ENCODE data around the gene SH3BP5L.
"Not testable (repeated sequence)": the region's sequence is repeated elsewhere in the genome, so short reads cannot be mapped to it uniquely, and the experiment has no call there.

SH3BP5L gene

GRCh38 chr1:248807067-248807737 lies 18.5 kb downstream of the SH3BP5L start:
- peak; percentile 64 for DNase-seq

- no peak for DNase-seq
These were observed 19.8 kb downstream of the SH3BP5L start for GRCh38 chr1:248805876-248806275.

- DNase-seq: no peak
These were observed 20.7 kb downstream of the SH3BP5L start for GRCh38 chr1:248804771-248805681.

GRCh38 chr1:248803501-248803900 lies 22.2 kb downstream of the SH3BP5L start:
- not testable (repeated sequence) for DNase-seq

GRCh38 chr1:248802454-248802853 lies 23.3 kb downstream of the SH3BP5L start:
- no peak for DNase-seq

- no peak for DNase-seq
These were observed 25.3 kb downstream of the SH3BP5L start for GRCh38 chr1:248800459-248800858.

- no peak for DNase-seq
These were observed 26.9 kb downstream of the SH3BP5L start for GRCh38 chr1:248798791-248799190.

GRCh38 chr1:248794663-248795062 lies 31.1 kb downstream of the SH3BP5L start:
- not testable (repeated sequence) for DNase-seq

GRCh38 chr1:248793592-248793991 lies 32.1 kb downstream of the SH3BP5L start:
- DNase-seq: no peak

GRCh38 chr1:248792342-248792741 lies 33.4 kb downstream of the SH3BP5L start:
- DNase-seq: no peak

GRCh38 chr1:248791010-248791409 lies 34.7 kb downstream of the SH3BP5L start:
- no peak for DNase-seq

GRCh38 chr1:248790456-248790855 lies 35.3 kb downstream of the SH3BP5L start:
- DNase-seq: no peak

- DNase-seq: not testable (repeated sequence)
These were observed 36.4 kb downstream of the SH3BP5L start for GRCh38 chr1:248789337-248789736.

- DNase-seq: no peak
These were observed 37.4 kb downstream of the SH3BP5L start for GRCh38 chr1:248788327-248788726.

- no peak for DNase-seq
These were observed 38.3 kb downstream of the SH3BP5L start for GRCh38 chr1:248787430-248787829.

GRCh38 chr1:248786156-248786555 lies 39.6 kb downstream of the SH3BP5L start:
- DNase-seq: no peak

GRCh38 chr1:248783367-248783766 lies 42.3 kb downstream of the SH3BP5L start:
- no peak for DNase-seq

- DNase-seq: no peak
These were observed 43.1 kb downstream of the SH3BP5L start for GRCh38 chr1:248782416-248783141.

- no peak for DNase-seq
These were observed 46.4 kb downstream of the SH3BP5L start for GRCh38 chr1:248779350-248779749.

- no peak for DNase-seq
These were observed 46.8 kb downstream of the SH3BP5L start for GRCh38 chr1:248778906-248779305.

- DNase-seq: no peak
These were observed 48.7 kb downstream of the SH3BP5L start for GRCh38 chr1:248776991-248777390.

GRCh38 chr1:248775441-248775840 lies 50.3 kb downstream of the SH3BP5L start:
- DNase-seq: no peak
